Activated CD8-positive, alpha-beta T cell treated with anti-CD3 and anti-CD28 coated beads, Interleukin-2, amount 10 ng/mL, durations not matched to agents 7 days and 5 days (primary cell): ENCODE results near the gene TRIB2. TPM values are rescaled to one million over a fixed set of nuclear protein-coding genes. Genes with fewer than 3 reads are reported as not detected.

Experiments used
- ATAC-seq: fragments of 150-1000 bp; cut with Tn5 transposase; one replicate; pipeline ENCODE4 v1.10.0; 2021; ENCODE audit warnings: moderate library complexity
- CTCF ChIA-PET: fragments of 350-600 bp; sonication (Branson Sonifier 250); formaldehyde crosslinking; loops from one replicate; lab custom pipeline; 2021; ENCODE audit warnings: antibody characterized with exemption; lab: Charles Lee
- POLR2A ChIA-PET: fragments of 350-600 bp; sonication (Branson Sonifier 250); formaldehyde crosslinking; loops from one replicate; lab custom pipeline; 2021; ENCODE audit warnings: antibody characterized with exemption; lab: Charles Lee
- DNase-seq: peaks from one replicate; pipeline ENCODE4 v3.0.0-alpha.2; 2020
- H3K27ac Mint-ChIP-seq: one replicate; pipeline ENCODE4 v1.8.0; 2021; ENCODE audit warnings: mild to moderate bottlenecking, mixed read lengths
- H3K27me3 Mint-ChIP-seq: one replicate; pipeline ENCODE4 v1.8.0; 2021; ENCODE audit warnings: low read depth, mixed read lengths
- H3K36me3 Mint-ChIP-seq: one replicate; pipeline ENCODE4 v1.8.0; 2021; ENCODE audit warnings: low read depth, mixed read lengths
- H3K4me1 Mint-ChIP-seq: one replicate; pipeline ENCODE4 v1.8.0; 2021; ENCODE audit warnings: low read depth, mixed read lengths
- H3K4me3 Mint-ChIP-seq: one replicate; pipeline ENCODE4 v1.8.0; 2021; ENCODE audit warnings: mild to moderate bottlenecking, mixed read lengths
- H3K9me3 Mint-ChIP-seq: one replicate; pipeline ENCODE4 v1.8.0; 2022; ENCODE audit warnings: mixed read lengths; ENCODE audit not compliant: insufficient read depth
- total RNA-seq, 2 experiments: library from RNA; stranded (reverse); gene quantifications; one replicate each; pipeline ENCODE4 v1.2.3, GENCODE V29; 2021

TRIB2 gene
- total RNA-seq, 2 experiments from 2014 or later = 52.7 to 57.7 TPM

GRCh38 chr2:12761104-12761503 is 44.4 kb downstream of the TRIB2 start:
- no peak overlapping the region for H3K4me3 Mint-ChIP-seq
- H3K27me3 Mint-ChIP-seq = peaks cover 9% of the 10 kb centered on the region
- peaks cover 7% of the 10 kb centered on the region for H3K4me1 Mint-ChIP-seq
- peaks cover 4% of the 10 kb centered on the region for H3K9me3 Mint-ChIP-seq
- no peak for DNase-seq
- H3K27ac Mint-ChIP-seq = no peak overlapping the region
- CTCF ChIA-PET = interaction anchor here (1.5 kb wide), 1 partner anchor 44 kb away, joined by 3 read pairs; the partner anchor contains the start of gene TRIB2
- POLR2A ChIA-PET = no interaction called here
- ATAC-seq = no peak
- H3K36me3 Mint-ChIP-seq = no peaks in the 10 kb centered on the region

GRCh38 chr2:12762337-12762736 is 45.6 kb downstream of the TRIB2 start:
- no peak overlapping the region for H3K4me3 Mint-ChIP-seq
- peaks cover 4% of the 10 kb centered on the region for H3K9me3 Mint-ChIP-seq
- H3K4me1 Mint-ChIP-seq = peaks cover 7% of the 10 kb centered on the region
- CTCF ChIA-PET = interaction anchor here (1.5 kb wide), 1 partner anchor 45 kb away, joined by 3 read pairs; the partner anchor contains the start of gene TRIB2
- DNase-seq (no peak), ATAC-seq (no peak)
- H3K36me3 Mint-ChIP-seq = no peaks in the 10 kb centered on the region
- H3K27ac Mint-ChIP-seq = no peak overlapping the region
- POLR2A ChIA-PET = no interaction called here
- peaks cover 9% of the 10 kb centered on the region for H3K27me3 Mint-ChIP-seq

GRCh38 chr2:12762976-12763375 is 46.2 kb downstream of the TRIB2 start:
- H3K9me3 Mint-ChIP-seq = peaks cover 4% of the 10 kb centered on the region
- peaks cover 7% of the 10 kb centered on the region for H3K4me1 Mint-ChIP-seq
- H3K27ac Mint-ChIP-seq = no peak overlapping the region
- H3K27me3 Mint-ChIP-seq = peaks cover 16% of the 10 kb centered on the region
- ATAC-seq (no peak), DNase-seq (no peak)
- H3K36me3 Mint-ChIP-seq = no peaks in the 10 kb centered on the region
- H3K4me3 Mint-ChIP-seq = no peak overlapping the region
- POLR2A ChIA-PET = no interaction called here
- CTCF ChIA-PET = no interaction called here

- Mint-ChIP-seq H3K4me1 (peaks cover 7% of the 10 kb centered on the region), H3K9me3 (peaks cover 4% of the 10 kb centered on the region), H3K4me3 (no peak overlapping the region), H3K36me3 (no peaks in the 10 kb centered on the region), H3K27me3 (peaks cover 19% of the 10 kb centered on the region), H3K27ac (no peak overlapping the region)
- DNase-seq = no peak
- ChIA-PET POLR2A (no interaction called here), CTCF (no interaction called here)
- no peak for ATAC-seq
Observed at GRCh38 chr2:12763486-12763885, 46.8 kb downstream of the TRIB2 start.

DNA sequence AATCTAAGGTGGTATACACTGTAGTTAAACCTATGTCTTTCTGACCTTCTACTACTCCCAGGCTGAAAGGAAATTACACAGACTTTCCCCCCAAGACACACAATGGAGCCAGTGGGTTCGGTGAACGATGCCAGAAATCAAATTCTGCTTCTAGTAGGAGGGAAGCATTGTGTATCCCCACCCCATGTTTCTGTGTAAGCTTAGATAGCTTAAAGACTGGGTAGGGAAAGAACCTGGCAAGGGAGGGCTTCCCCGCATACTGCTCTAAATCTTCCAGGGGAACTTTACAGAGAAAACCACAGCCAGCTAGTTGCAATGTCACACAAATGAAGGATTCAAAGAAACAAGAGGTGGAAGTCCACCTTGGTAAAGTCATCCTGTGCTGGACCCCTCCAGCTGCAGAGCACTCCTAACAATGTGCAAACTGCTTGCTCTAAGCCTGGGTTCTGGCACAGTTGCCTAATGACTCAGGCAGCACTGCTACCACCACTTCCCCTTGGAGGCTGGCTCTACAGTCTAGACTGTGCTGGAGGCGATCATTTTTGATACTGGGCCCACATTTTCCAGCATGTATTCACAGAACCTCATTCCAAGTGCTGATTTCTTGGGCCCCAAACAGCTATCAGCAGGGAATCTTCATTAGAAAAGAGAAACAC is 47.5 kb downstream of the TRIB2 start:
- ATAC-seq = no peak
- peaks cover 24% of the 10 kb centered on the region for H3K27me3 Mint-ChIP-seq

GRCh38 chr2:12764849-12765605 is 48.3 kb downstream of the TRIB2 start:
- no peak overlapping the region for H3K27ac Mint-ChIP-seq
- H3K4me1 Mint-ChIP-seq = peaks cover 7% of the 10 kb centered on the region
- H3K9me3 Mint-ChIP-seq = peaks cover 4% of the 10 kb centered on the region
- no peak overlapping the region for H3K4me3 Mint-ChIP-seq
- CTCF ChIA-PET = no interaction called here
- no peak for ATAC-seq
- H3K27me3 Mint-ChIP-seq = peaks cover 32% of the 10 kb centered on the region
- DNase-seq = no peak
- H3K36me3 Mint-ChIP-seq = no peaks in the 10 kb centered on the region
- POLR2A ChIA-PET = no interaction called here

More for the DNA sequence above, 47.5 kb downstream of the TRIB2 start:
- no peak overlapping the region for H3K27ac Mint-ChIP-seq
- POLR2A ChIA-PET = no interaction called here
- H3K36me3 Mint-ChIP-seq = no peaks in the 10 kb centered on the region
- peaks cover 7% of the 10 kb centered on the region for H3K4me1 Mint-ChIP-seq
- no peak overlapping the region for H3K4me3 Mint-ChIP-seq
- CTCF ChIA-PET = no interaction called here
- DNase-seq = no peak
- H3K9me3 Mint-ChIP-seq = peaks cover 4% of the 10 kb centered on the region

DNA sequence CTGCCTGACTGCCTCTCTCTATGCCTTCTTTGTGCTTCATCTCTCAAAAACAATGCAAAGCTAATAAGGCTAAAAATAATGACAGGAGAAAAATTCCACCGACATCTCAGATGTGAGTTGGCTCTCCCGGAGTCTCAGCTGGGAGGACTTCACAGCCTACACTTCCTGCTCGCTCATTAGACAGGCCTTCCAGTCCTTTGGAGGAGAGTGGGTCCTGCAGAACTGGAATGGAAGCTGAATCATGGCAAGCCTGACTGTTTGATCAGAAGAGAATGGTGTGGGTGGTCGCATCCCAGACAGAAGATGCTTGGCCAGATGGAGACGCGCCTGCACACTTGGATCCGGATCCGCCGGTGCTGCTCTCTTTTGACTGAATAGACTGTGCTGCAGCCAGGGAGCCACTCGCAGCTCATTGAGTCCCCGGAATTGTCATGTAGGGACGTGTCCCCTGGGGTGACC is 49.7 kb downstream of the TRIB2 start:
- ChIA-PET CTCF (no interaction called here), POLR2A (no interaction called here)
- no peaks in the 10 kb centered on the region for H3K36me3 Mint-ChIP-seq
- no peaks in the 10 kb centered on the region for H3K4me1 Mint-ChIP-seq
- peaks cover 4% of the 10 kb centered on the region for H3K9me3 Mint-ChIP-seq
- no peak overlapping the region for H3K4me3 Mint-ChIP-seq
- peaks cover 34% of the 10 kb centered on the region for H3K27me3 Mint-ChIP-seq
- DNase-seq = no peak
- ATAC-seq = no peak
- H3K27ac Mint-ChIP-seq = no peak overlapping the region

DNA sequence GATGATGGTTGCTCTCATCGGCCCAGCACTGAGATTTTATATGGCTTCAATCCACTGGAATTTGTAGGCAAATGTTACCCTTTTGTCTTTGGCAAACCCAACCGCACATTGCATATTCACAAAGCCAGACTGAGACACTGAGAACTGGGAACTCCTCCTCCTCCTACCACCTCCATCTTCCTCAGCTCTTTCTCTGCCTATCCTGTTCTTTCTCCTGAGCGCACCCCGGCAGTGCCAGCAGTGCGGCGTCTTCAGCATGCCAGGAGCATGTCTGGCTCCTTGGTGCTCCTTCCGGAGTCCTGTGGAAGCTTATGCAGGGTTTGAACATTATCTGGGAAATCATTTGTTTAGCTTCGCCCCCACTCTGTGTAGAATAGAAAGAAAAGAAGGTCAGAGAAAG is 50.8 kb downstream of the TRIB2 start:
- POLR2A ChIA-PET = no interaction called here
- Mint-ChIP-seq H3K9me3 (peaks cover 4% of the 10 kb centered on the region), H3K4me1 (no peaks in the 10 kb centered on the region), H3K27ac (no peak overlapping the region), H3K4me3 (no peak overlapping the region), H3K27me3 (peaks cover 34% of the 10 kb centered on the region), H3K36me3 (no peaks in the 10 kb centered on the region)
- no peak for ATAC-seq
- DNase-seq = no peak
- CTCF ChIA-PET = no interaction called here

GRCh38 chr2:12767996-12768624 is 51.4 kb downstream of the TRIB2 start:
- Mint-ChIP-seq H3K27ac (no peak overlapping the region), H3K9me3 (peaks cover 4% of the 10 kb centered on the region), H3K4me3 (no peak overlapping the region), H3K27me3 (peaks cover 32% of the 10 kb centered on the region), H3K4me1 (no peaks in the 10 kb centered on the region), H3K36me3 (no peaks in the 10 kb centered on the region)
- ChIA-PET CTCF (no interaction called here), POLR2A (no interaction called here)
- ATAC-seq = no peak
- no peak for DNase-seq

GRCh38 chr2:12769492-12770105 is 52.9 kb downstream of the TRIB2 start:
- CTCF ChIA-PET = interaction anchor here (1.0 to 1.1 kb wide), 2 partner anchors 17 to 218 kb away, joined by 3 read pairs; no protein-coding TSS in a partner anchor
- Mint-ChIP-seq H3K27me3 (peaks cover 31% of the 10 kb centered on the region), H3K9me3 (peaks cover under 1% of the 10 kb centered on the region), H3K27ac (no peak overlapping the region), H3K4me3 (no peak overlapping the region), H3K4me1 (no peaks in the 10 kb centered on the region), H3K36me3 (no peaks in the 10 kb centered on the region)
- DNase-seq = no peak
- ATAC-seq = no peak
- POLR2A ChIA-PET = no interaction called here

DNA sequence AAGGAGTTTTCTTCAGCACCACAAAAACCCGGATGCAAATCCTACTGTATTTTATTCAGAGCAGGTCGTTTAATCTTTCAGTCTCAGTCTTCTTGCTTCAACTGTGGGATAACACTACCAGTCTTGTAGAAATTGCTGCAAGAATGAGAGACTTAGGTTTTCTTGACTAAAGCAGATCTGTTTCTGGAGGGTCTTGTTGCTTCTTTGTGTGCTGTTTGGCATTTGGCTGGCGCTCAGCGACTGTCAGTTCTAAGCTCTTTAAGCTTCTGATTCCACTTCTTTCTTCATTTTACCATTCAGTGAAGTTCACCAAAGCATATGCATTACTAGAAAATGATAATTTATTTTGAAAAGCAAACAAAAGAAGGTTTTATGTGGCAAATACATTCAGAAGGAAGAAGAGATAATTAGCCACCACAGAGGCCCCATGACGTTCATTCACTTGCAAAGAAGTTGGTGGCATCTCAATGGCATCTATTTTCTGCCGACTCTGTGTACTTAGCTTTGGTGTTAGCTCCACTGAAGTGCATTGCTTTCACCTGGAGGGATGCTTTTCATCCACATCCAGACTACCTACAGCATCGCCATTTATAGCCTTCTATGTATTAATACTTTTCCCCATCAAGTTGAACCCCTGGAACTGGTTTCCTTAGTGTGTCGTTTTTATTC is 53.7 kb downstream of the TRIB2 start:
- H3K36me3 Mint-ChIP-seq = no peaks in the 10 kb centered on the region
- DNase-seq (no peak), ATAC-seq (no peak)
- no peaks in the 10 kb centered on the region for H3K9me3 Mint-ChIP-seq
- ChIA-PET POLR2A (interaction anchor here (0.5 kb wide), 1 partner anchor 836 kb away, joined by 3 read pairs; no protein-coding TSS in a partner anchor), CTCF (interaction anchor here (1.0 to 1.1 kb wide), 2 partner anchors 17 to 217 kb away, joined by 3 read pairs; no protein-coding TSS in a partner anchor)
- no peak overlapping the region for H3K27ac Mint-ChIP-seq
- H3K4me1 Mint-ChIP-seq = no peaks in the 10 kb centered on the region
- peaks cover 29% of the 10 kb centered on the region for H3K27me3 Mint-ChIP-seq
- no peak overlapping the region for H3K4me3 Mint-ChIP-seq
